NT2/D1 (cell line): ENCODE data around the gene EFNA4.

Experiments
- YY1 ChIP-seq: IDR thresholded peaks from 2 replicates; pipeline ENCODE4 v1.6.1; 2011; ENCODE audit not compliant: insufficient read length, insufficient read depth
- ZNF274 ChIP-seq: IDR thresholded peaks from 2 replicates; pipeline ENCODE4 v1.6.1; 2011; ENCODE audit warnings: mild to moderate bottlenecking, low read depth, low read length

GRCh38 chr1:155085504-155086127, 22.1 kb downstream of the EFNA4 start:
- TF ChIP-seq ZNF274 (no peak), YY1 (no peak)
